ENCODE data around the gene ZNF165.

DNA sequence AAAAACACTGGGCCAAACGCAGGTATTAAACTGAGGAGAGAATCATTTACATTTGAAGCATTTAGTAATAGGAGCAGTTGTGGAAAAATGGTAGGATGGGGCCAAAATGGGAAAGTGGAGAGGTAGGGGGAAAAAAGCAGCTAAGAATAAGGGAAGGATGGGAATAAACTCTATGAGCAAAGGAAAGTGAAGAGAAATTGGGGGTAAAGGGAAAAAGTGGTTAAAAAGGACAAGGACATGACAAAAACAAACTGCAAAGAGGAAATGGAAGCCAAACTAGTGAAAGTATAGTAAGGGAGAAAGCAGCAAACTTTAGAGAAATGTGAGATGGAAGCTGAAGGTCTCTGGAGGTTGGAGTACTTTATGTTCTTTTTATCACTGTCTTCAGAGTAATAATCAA lies 37.8 kb downstream of the ZNF165 start:
- TF ChIP-seq, protein P1, sequence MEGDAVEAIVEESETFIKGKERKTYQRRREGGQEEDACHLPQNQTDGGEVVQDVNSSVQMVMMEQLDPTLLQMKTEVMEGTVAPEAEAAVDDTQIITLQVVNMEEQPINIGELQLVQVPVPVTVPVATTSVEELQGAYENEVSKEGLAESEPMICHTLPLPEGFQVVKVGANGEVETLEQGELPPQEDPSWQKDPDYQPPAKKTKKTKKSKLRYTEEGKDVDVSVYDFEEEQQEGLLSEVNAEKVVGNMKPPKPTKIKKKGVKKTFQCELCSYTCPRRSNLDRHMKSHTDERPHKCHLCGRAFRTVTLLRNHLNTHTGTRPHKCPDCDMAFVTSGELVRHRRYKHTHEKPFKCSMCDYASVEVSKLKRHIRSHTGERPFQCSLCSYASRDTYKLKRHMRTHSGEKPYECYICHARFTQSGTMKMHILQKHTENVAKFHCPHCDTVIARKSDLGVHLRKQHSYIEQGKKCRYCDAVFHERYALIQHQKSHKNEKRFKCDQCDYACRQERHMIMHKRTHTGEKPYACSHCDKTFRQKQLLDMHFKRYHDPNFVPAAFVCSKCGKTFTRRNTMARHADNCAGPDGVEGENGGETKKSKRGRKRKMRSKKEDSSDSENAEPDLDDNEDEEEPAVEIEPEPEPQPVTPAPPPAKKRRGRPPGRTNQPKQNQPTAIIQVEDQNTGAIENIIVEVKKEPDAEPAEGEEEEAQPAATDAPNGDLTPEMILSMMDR (conservative IDR thresholded peaks at IDR 0.05; ENCODE audit: low read depth, low read length), result no peak
- TF ChIP-seq EZH2 (IDR thresholded peaks at IDR 0.05; ENCODE audit: borderline replicate concordance, low read depth, low read length, poor library complexity, severe bottlenecking), result no peak
